ENCODE data around the gene CD209.

Gene CD209

GRCh38 chr19:7788178-7788932 lies 41.0 kb upstream of the CD209 start:
- H3K9ac ChIP-seq (ENCODE audit: low read length), result no peak overlapping the region
- no peaks in the 10 kb centered on the region for H3K79me2 ChIP-seq (ENCODE audit: control insufficient read depth, insufficient read depth, low read length, poor library complexity)
- no peak for DNase-seq
- peak overlapping the region; percentile 55 for H3K4me2 ChIP-seq (ENCODE audit: low read length)
- no peaks in the 10 kb centered on the region for H3K36me3 ChIP-seq (ENCODE audit: control insufficient read depth in 1 of 2, insufficient read depth in 2 of 2, low read length in 2 of 2)
- H3K23ac ChIP-seq (ENCODE audit: low read length), result no peak overlapping the region
- H3K9me3 ChIP-seq (ENCODE audit: insufficient read depth, low read depth, low read length), result peaks cover 5% of the 10 kb centered on the region
- no peak overlapping the region for H4K8ac ChIP-seq (ENCODE audit: low read depth, low read length)
- no peak overlapping the region for H3K27ac ChIP-seq (ENCODE audit: low read depth, low read length)
- H3K27me3 ChIP-seq (ENCODE audit: insufficient read depth, low read length), result peaks cover 14% of the 10 kb centered on the region
- no peak overlapping the region for H2BK5ac ChIP-seq (ENCODE audit: low read depth, low read length, poor library complexity)
- no peak overlapping the region for H2AFZ ChIP-seq (ENCODE audit: insufficient read depth, low read length, poor library complexity)
- H3K14ac ChIP-seq (ENCODE audit: low read length), result no peak overlapping the region
- H3K4me3 ChIP-seq (ENCODE audit: low read depth, low read length), result peak overlapping the region; percentile 27
- H4K12ac ChIP-seq (ENCODE audit: low read depth, low read length), result no peak overlapping the region
- no CpG with 5 or more reads among the region's 67 CpGs for WGBS (ENCODE audit: extremely low coverage, insufficient coverage, insufficient read length)
- H3K18ac ChIP-seq (ENCODE audit: low read length), result no peak overlapping the region
- H4K91ac ChIP-seq (ENCODE audit: low read depth, low read length), result no peak overlapping the region
- peaks cover 28% of the 10 kb centered on the region in 2 experiments for H3K4me1 ChIP-seq (ENCODE audit: control insufficient read depth in 1 of 2, insufficient read depth in 2 of 2, low read length in 2 of 2)
- no peak overlapping the region for H3K4ac ChIP-seq (ENCODE audit: low read depth, low read length)
- no peak overlapping the region for H2BK12ac ChIP-seq (ENCODE audit: low read length)
- no peak overlapping the region for H2BK120ac ChIP-seq (ENCODE audit: insufficient read depth, low read length, poor library complexity)
- peaks cover 12% of the 10 kb centered on the region for H3K79me1 ChIP-seq (ENCODE audit: low read length)
- no peak overlapping the region for H2AK5ac ChIP-seq (ENCODE audit: low read length)

GRCh38 chr19:7787602-7788177 lies 40.4 kb upstream of the CD209 start:
- Histone ChIP-seq H3K9me3 (ENCODE audit: insufficient read depth, low read depth, low read length) (peaks cover 5% of the 10 kb centered on the region), H3K27ac (ENCODE audit: low read depth, low read length) (no peak overlapping the region), H3K9ac (ENCODE audit: low read length) (no peak overlapping the region), H2AFZ (ENCODE audit: insufficient read depth, low read length, poor library complexity) (no peak overlapping the region), H3K4ac (ENCODE audit: low read depth, low read length) (no peak overlapping the region), H4K8ac (ENCODE audit: low read depth, low read length) (no peak overlapping the region), H2BK120ac (ENCODE audit: insufficient read depth, low read length, poor library complexity) (no peak overlapping the region), H3K79me1 (ENCODE audit: low read length) (peaks cover 7% of the 10 kb centered on the region), H3K4me1 (ENCODE audit: control insufficient read depth in 1 of 2, insufficient read depth in 2 of 2, low read length in 2 of 2) (peaks cover 23 to 25% of the 10 kb centered on the region in 2 experiments), H2BK5ac (ENCODE audit: low read depth, low read length, poor library complexity) (no peak overlapping the region), H3K23ac (ENCODE audit: low read length) (no peak overlapping the region), H2BK12ac (ENCODE audit: low read length) (no peak overlapping the region), H3K4me2 (ENCODE audit: low read length) (peak overlapping the region; percentile 55), H3K18ac (ENCODE audit: low read length) (no peak overlapping the region), H3K27me3 (ENCODE audit: insufficient read depth, low read length) (peaks cover 14% of the 10 kb centered on the region), H3K14ac (ENCODE audit: low read length) (no peak overlapping the region), H3K79me2 (ENCODE audit: control insufficient read depth, insufficient read depth, low read length, poor library complexity) (no peaks in the 10 kb centered on the region), H4K12ac (ENCODE audit: low read depth, low read length) (no peak overlapping the region), H4K91ac (ENCODE audit: low read depth, low read length) (no peak overlapping the region), H2AK5ac (ENCODE audit: low read length) (no peak overlapping the region), H3K36me3 (ENCODE audit: control insufficient read depth in 1 of 2, insufficient read depth in 2 of 2, low read length in 2 of 2) (no peaks in the 10 kb centered on the region), H3K4me3 (ENCODE audit: low read depth, low read length) (peak overlapping the region; percentile 27)
- DNase-seq, result no peak
- no CpG with 5 or more reads among the region's 22 CpGs for WGBS (ENCODE audit: extremely low coverage, insufficient coverage, insufficient read length)

DNA sequence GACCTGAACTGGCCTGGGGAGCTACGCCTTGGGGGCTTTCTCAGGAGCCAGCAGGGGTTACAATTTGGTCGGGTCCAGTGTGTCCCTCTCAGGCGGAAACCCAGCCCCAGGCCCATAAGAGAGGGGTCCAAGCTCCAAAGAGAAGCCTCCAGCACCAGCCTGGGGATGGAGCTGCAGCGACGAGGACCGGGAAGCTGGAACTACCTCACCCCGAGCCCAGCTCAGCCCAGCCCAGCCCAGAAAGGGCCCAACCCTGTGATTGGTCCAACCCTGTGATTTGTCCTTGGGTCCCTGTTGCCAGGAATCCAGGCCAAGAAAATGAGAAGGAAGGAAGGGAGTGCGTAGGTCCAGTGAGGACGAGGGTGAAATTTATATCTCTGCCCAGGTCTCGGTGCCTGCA lies 39.8 kb upstream of the CD209 start:
- Histone ChIP-seq H3K4me1 (ENCODE audit: control insufficient read depth in 1 of 2, insufficient read depth in 2 of 2, low read length in 2 of 2) (peaks cover 22 to 23% of the 10 kb centered on the region in 2 experiments), H3K4me3 (ENCODE audit: low read depth, low read length) (no peak overlapping the region), H3K9me3 (ENCODE audit: insufficient read depth, low read depth, low read length) (peaks cover 5% of the 10 kb centered on the region), H3K79me1 (ENCODE audit: low read length) (peaks cover 6% of the 10 kb centered on the region), H3K27ac (ENCODE audit: low read depth, low read length) (no peak overlapping the region), H3K79me2 (ENCODE audit: control insufficient read depth, insufficient read depth, low read length, poor library complexity) (no peaks in the 10 kb centered on the region), H3K14ac (ENCODE audit: low read length) (no peak overlapping the region), H2AK5ac (ENCODE audit: low read length) (no peak overlapping the region), H3K4ac (ENCODE audit: low read depth, low read length) (no peak overlapping the region), H4K8ac (ENCODE audit: low read depth, low read length) (no peak overlapping the region), H3K18ac (ENCODE audit: low read length) (no peak overlapping the region), H2BK120ac (ENCODE audit: insufficient read depth, low read length, poor library complexity) (no peak overlapping the region), H3K23ac (ENCODE audit: low read length) (no peak overlapping the region), H4K91ac (ENCODE audit: low read depth, low read length) (no peak overlapping the region), H2BK12ac (ENCODE audit: low read length) (no peak overlapping the region), H2AFZ (ENCODE audit: insufficient read depth, low read length, poor library complexity) (no peak overlapping the region), H4K12ac (ENCODE audit: low read depth, low read length) (no peak overlapping the region), H3K27me3 (ENCODE audit: insufficient read depth, low read length) (peaks cover 14% of the 10 kb centered on the region), H2BK5ac (ENCODE audit: low read depth, low read length, poor library complexity) (no peak overlapping the region), H3K9ac (ENCODE audit: low read length) (no peak overlapping the region), H3K4me2 (ENCODE audit: low read length) (no peak overlapping the region), H3K36me3 (ENCODE audit: control insufficient read depth in 1 of 2, insufficient read depth in 2 of 2, low read length in 2 of 2) (no peaks in the 10 kb centered on the region)
- WGBS (ENCODE audit: extremely low coverage, insufficient coverage, insufficient read length), result no CpG with 5 or more reads among the region's 10 CpGs
- no peak for DNase-seq

DNA sequence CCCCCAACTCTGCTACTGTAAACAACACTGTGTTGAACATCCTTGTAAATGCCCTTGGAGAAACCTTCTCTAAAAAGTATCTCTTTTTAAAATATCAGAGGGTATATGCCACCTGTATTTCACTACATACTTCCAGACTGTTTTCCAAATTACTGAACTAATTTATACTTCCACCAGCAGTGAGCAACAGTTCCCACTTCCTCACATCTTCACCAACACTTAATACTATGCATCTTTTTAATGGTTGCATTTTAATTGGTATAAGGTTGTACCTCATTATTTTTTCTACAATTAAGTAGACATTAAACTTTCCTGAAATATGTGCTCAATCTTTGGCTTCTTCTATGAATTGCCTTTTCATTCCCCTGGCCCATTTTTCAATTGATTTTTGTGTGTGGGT lies 37.5 kb upstream of the CD209 start:
- H2BK12ac ChIP-seq (ENCODE audit: low read length), result no peak overlapping the region
- no peak overlapping the region for H3K23ac ChIP-seq (ENCODE audit: low read length)
- H3K79me1 ChIP-seq (ENCODE audit: low read length), result no peaks in the 10 kb centered on the region
- no peaks in the 10 kb centered on the region for H3K36me3 ChIP-seq (ENCODE audit: control insufficient read depth in 1 of 2, insufficient read depth in 2 of 2, low read length in 2 of 2)
- no peak overlapping the region for H3K4ac ChIP-seq (ENCODE audit: low read depth, low read length)
- no peak overlapping the region for H3K27ac ChIP-seq (ENCODE audit: low read depth, low read length)
- no peak overlapping the region for H4K8ac ChIP-seq (ENCODE audit: low read depth, low read length)
- H3K18ac ChIP-seq (ENCODE audit: low read length), result no peak overlapping the region
- peaks cover 17 to 24% of the 10 kb centered on the region in 2 experiments for H3K4me1 ChIP-seq (ENCODE audit: control insufficient read depth in 1 of 2, insufficient read depth in 2 of 2, low read length in 2 of 2)
- no peak overlapping the region for H4K12ac ChIP-seq (ENCODE audit: low read depth, low read length)
- H3K9ac ChIP-seq (ENCODE audit: low read length), result no peak overlapping the region
- no peak overlapping the region for H3K14ac ChIP-seq (ENCODE audit: low read length)
- H3K9me3 ChIP-seq (ENCODE audit: insufficient read depth, low read depth, low read length), result peaks cover 4% of the 10 kb centered on the region
- H3K79me2 ChIP-seq (ENCODE audit: control insufficient read depth, insufficient read depth, low read length, poor library complexity), result no peaks in the 10 kb centered on the region
- no peak overlapping the region for H3K4me2 ChIP-seq (ENCODE audit: low read length)
- no peak overlapping the region for H2BK5ac ChIP-seq (ENCODE audit: low read depth, low read length, poor library complexity)
- H2AK5ac ChIP-seq (ENCODE audit: low read length), result no peak overlapping the region
- no peak for DNase-seq
- H2BK120ac ChIP-seq (ENCODE audit: insufficient read depth, low read length, poor library complexity), result no peak overlapping the region
- peaks cover 14% of the 10 kb centered on the region for H3K27me3 ChIP-seq (ENCODE audit: insufficient read depth, low read length)
- H2AFZ ChIP-seq (ENCODE audit: insufficient read depth, low read length, poor library complexity), result no peak overlapping the region
- H3K4me3 ChIP-seq (ENCODE audit: low read depth, low read length), result no peak overlapping the region
- H4K91ac ChIP-seq (ENCODE audit: low read depth, low read length), result no peak overlapping the region
